ENCODE measurements around the gene TOMM6.

DNA sequence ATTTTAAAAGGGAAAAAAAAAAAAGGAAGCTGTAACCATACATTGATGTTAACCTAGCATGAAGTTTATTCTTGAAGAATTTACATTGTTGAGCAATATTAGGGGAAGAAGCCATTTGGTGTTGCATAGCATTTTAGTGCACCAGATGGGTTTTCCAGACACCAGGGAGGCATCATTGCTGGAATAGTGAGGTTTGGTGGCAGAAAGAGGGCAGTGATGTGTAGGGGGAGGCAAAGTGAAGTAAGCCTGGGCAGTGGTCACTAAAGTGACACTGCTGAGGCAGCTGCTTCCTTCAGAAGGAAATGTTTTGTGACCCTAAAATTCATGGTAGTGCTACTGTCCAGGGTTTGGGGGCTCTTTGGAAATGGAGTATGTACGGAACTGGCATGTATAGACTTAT lies 2.6 kb downstream of the TOMM6 start:
- no peak for TF ChIP-seq CTCF (IDR thresholded peaks at IDR 0.05; ENCODE audit: insufficient read depth, low read length)
- TF ChIP-seq GABPA (IDR thresholded peaks at IDR 0.05; ENCODE audit: low read depth): no peak
- TF ChIP-seq POLR2AphosphoS5 (IDR thresholded peaks at IDR 0.05; ENCODE audit: low read depth): peak; percentile 48; the same call in 1 of the 2 replicates
- TF ChIP-seq REST (IDR thresholded peaks at IDR 0.05; ENCODE audit: insufficient replicate concordance, low read depth): no peak
- no peak for TF ChIP-seq SPI1 (IDR thresholded peaks at IDR 0.05; ENCODE audit: borderline replicate concordance, low read depth)
